ENCODE data around the gene ITPR3.

- no peak for TF ChIP-seq CTCF (IDR thresholded peaks at IDR 0.05)
- TF ChIP-seq POLR2AphosphoS5 (IDR thresholded peaks at IDR 0.05), result no peak
Observed at GRCh38 chr6:33725891-33726673, 105.0 kb downstream of the ITPR3 start.

Data from transverse colon (tissue), 4 donors.